Measurements from ENCODE around the gene EXOSC7.
A peak's percentile ranks its signal among the peaks of the same experiment; 100 is the strongest.
"Not testable (repeated sequence)": the region's sequence is repeated elsewhere in the genome, so short reads cannot be mapped to it uniquely, and the experiment has no call there.

Gene EXOSC7

DNA sequence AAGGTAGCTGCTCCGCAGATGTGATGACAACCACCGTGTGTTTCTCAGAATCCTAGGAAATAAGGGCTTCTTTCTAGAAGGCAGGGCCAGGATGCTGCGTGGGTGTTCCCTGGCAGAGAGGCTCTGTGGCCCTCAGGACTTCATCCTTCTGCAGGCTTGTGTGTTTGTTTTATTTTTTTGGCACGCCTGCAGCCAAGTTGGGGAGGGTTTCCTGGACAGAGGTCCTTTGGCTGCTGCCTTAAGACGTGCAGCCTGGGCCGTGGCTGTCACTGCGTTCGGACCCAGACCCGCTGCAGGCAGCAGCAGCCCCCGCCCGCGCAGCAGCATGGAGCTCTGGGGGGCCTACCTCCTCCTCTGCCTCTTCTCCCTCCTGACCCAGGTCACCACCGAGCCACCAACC lies 50.0 kb downstream of the EXOSC7 start, which contains the start of gene CLEC3B:
Gene CLEC3B, plus strand, starts transcription at position 266 of the 400 bp plus-strand sequence. Its CDS starts 60 bp downstream, at position 326.
- no peak for DNase-seq

DNA sequence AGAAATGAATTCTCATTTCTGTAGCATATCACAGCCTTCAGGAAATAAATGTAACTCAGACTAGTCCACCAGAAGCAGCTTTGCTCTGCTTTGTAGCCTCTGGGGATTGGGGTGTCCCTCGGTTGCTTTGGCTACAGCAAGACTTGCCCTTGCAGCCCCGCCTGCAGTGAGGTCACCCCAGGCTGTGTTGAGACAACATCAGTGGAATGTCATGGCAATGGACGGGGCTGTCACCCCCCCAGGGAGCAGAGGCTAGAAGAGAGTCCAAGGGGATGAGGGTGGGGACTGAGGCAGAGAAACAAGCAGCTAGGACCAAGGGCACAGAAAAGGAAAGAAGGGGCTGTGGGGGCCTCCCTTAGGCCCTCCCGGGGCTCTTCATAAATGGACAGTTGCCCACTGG lies 50.9 kb downstream of the EXOSC7 start:
- no peak for DNase-seq

DNA sequence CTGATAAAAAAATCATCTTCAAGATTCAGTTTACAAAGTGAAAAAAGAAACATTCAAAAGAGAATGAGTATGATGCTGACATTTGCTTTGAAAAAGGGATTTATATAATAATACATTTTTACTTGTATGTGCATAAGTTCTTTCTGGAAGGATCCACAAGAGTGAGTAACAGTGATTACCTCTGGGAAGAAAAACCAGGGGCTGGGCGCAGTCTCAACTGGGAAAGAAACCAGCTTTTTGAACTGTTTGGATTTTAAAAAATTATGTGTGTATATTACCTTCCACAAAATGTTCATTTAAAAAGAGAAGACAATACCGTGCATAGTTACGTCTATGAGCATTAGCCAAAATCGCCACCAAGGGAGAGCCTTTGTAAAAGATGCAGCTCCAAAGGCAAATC lies 51.4 kb downstream of the EXOSC7 start:
- no peak for DNase-seq

DNA sequence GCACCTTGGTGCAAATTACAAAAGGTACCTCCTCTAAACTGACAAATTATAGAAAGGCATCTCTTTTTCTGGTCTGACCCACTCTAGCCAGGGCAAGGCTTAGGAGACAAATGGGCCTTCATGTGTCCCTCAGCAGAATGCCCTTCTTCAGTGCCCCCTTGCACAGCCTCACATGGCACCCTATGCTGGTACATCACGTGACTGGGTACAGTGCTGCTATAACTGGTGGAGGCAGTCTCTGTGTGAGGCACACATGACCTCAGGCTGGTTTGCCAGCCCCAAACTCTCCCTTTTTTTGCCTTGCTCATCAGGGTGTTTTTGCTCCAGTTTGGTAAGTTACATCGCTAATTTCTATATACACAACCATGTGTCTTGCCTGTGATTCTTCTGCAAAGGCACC lies 53.2 kb downstream of the EXOSC7 start:
- no peak for DNase-seq

DNA sequence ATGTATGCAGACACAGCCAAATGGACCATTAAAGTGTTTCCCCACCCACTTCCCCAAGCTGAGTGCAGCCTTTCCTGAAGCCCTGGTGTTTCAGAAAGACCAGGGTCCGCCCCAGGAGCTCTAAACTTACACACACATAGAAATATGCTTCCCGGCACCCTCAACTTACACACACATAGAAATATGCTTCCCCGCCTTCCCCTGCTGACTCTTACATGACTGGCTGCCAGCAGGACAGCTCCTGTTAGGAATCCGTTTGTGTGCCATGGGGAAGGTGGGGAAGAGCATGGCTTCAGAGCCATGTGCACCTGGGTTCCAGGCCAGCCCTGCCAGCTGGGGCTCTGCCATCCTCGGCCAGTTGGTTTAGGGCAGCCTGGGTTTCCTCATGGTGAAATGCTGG lies 53.6 kb downstream of the EXOSC7 start:
- DNase-seq: no peak

DNA sequence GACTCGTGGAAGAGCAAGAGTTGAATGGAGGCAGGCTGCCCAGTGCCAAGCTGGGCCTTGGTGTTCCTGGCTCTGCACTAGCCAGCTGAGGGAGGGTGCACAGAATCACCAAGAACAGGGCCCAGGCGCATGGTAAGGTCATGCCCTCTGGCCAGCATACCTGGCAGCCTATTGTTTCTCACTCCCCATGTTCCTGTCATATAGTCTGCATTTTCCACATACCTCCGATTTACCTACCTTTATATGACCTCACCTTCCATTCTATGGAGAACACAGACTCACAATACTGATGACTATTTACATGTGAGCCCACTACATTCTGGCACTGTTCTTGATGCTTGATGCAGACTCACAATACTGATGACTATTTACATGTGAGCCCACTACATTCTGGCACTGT lies 55.5 kb downstream of the EXOSC7 start:
- DNase-seq: no peak

DNA sequence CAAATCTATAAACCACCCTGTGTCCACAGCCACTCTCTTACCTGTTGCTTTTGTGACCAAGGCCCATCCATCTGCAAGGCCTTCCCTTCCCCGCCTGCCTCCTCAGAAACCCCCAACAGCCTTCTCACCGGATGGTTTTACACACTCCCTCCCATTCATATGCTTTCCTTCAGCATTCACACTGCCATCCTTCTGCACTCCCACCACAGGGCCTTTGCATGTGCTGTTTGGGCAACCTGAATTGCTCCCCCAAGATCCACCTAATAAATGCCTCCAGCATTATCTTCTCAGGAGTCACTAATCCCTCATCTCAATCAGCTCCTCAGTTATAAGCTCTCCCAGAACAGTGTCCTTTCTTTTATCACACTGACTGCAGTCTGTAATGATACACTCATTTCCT lies 56.1 kb downstream of the EXOSC7 start:
- DNase-seq: no peak

DNA sequence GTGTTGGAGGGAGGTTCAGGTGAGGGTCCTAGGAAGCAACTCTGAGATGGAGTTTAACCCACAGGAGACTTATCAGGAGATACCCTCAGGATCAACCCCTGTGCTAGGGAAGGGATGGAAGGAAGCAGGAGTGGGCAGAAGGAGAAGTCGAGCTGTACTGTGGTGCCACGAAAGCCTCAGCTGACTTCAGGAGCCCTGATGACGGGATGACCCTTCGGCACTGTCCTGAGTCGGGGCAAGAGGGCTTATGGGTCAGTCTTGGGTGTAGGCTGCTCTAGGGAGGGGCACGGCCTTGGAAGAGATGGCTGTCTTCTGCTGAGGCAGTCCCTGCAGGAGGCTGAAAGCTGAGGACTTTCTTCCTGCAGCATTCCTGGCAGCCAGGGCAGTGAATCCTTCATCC lies 57.7 kb downstream of the EXOSC7 start:
- no peak for DNase-seq

DNA sequence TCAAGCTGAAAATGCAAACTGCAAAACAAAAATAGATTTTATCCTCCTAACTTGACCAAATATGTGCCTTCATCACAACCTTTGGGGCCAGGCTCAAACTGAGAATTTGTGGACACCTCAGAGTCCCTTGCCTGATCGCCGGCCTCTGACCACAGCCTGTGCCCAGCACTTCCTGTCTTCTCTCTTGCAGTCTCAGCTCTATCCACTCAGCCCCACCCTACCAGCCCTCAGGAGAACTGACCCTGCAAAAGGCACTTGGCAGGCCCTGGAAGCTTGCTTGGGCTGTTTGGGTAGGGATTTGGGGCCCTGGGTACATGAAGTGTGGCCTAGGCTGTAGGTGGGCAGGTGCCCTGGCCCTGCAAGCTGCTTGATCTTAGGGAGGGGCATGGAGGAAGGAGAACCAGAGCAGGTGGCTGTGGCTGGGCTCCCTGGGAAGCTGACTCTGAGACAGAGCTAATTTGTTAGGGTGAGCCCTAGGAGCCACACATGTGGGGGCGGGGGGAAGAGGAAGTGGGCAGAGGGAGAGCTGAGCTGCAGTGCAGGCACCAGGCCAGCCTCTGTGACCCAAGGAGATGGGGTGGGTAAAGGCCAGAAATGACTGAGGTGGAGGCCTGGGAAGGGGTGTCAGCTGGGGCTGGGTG lies 58.7 kb downstream of the EXOSC7 start:
- no peak for DNase-seq

DNA sequence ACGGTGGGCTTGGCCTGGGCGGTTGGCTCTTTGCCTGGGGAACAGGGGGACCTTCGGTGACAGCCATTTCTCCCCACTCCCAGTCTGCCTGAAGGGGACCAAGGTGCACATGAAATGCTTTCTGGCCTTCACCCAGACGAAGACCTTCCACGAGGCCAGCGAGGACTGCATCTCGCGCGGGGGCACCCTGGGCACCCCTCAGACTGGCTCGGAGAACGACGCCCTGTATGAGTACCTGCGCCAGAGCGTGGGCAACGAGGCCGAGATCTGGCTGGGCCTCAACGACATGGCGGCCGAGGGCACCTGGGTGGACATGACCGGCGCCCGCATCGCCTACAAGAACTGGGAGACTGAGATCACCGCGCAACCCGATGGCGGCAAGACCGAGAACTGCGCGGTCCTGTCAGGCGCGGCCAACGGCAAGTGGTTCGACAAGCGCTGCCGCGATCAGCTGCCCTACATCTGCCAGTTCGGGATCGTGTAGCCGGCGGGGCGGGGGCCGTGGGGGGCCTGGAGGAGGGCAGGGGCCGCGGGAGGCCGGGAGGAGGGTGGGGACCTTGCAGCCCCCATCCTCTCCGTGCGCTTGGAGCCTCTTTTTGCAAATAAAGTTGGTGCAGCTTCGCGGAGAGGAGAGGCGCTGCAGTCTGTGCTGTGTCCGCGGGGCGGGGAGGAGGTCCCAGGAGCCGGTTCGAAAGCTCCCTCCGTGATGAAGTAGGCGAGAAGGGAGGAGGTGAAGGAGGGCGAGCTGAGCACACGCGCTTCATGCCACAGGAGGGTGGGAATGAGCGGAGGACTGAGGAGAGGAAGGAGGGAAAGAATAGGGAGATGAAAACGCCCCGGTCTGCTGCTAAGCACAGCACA lies 59.6 kb downstream of the EXOSC7 start:
- DNase-seq: no peak

DNA sequence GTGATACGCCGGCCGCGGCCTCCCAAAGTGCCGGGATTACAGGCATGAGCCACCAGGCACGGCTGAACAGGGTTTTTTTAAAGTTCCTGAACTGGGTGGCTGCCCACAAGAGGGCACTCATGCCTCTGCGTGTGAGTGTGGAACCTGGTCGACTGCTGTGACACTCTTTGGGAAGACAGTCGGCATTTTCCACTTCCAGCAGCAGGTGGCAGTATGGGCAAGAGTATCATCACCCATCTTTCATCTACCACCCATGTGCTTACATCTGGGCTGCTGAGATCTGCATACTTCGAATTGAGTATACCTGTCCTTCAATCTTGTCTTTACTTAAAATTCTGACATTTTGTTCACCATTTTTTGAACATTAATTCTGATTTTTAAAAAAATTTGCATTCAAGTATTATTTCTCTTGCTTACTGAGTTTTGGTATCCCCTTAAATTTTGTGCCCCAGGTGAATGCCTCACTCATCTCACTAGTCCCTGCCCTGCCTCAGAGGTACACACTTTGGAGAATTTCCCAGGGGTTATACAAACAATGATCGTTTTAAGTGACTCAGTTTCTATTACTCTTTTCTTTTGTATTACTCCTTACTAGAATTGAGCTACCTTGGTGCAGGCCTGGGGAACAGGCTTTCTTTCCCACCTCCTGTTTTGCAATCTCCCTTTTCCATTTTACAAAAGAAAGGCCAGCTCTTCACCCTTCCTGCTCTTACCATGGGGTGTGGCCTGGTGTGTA lies 61.8 kb downstream of the EXOSC7 start:
- DNase-seq: peak; percentile 44 to 59

DNA sequence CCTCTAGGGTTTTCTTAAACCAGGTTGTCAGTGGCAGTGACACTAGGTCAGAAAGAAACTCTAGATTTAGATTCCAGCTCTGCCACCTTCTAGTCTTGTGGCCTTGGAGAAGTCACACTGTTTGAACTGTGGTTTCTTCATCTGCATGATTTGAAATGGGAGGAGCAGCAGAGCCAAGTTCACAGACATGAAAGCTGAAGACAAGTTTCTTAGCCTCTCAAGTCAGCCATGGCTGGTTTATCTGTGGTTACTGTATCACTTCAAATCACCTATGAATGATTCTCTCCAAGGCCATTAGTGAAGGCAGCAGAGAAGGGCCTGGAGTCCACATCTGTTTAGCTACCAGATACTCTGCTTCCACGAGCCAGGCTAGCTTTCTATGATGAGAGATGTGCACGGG lies 65.6 kb downstream of the EXOSC7 start:
- DNase-seq: no peak

DNA sequence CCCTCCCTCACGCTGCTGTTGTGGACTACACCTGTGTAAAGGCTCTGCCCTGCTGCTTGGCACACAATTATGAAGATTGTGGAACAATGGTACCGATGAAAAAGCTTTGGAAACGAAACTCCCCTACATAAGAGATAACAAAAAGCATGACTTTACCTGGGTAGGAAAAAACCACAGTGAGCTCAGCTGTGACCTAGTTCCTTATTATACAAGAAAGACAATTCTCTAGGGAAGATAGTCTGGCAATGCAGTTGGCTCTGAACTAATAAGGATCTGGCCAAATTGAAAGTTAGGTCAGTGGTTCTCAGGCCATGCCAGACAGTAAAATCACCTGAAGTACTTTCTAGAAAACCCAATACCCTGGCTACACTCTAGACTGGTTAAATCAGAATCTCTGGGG lies 66.1 kb downstream of the EXOSC7 start:
- DNase-seq: no peak

DNA sequence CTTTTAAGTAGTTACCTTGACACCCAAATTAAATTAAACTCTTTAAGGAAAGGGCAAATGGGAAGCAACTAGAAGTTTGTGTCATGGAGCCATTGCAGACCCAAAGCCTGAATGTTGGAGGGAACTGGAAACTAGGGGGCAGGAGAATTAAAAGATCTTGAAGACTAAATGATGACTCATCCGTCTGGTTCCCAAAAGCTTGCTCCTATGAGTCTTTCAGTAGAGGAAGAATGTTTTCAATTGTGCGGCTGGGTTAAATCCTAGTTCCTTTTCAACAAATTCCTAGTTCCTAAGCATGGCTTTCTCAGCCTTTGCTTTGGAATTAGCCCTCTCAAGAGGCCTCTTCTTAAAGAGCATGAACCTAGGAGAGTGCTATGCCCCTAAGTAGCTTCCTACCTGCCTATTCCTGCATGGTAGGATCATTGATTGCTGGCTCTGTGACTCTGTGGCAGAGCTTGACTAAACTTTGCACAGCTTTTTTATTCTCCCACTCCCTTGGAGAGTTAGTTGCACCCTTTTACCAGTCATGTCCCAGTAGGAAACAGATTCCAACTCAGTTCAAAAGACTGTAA lies 67.8 kb downstream of the EXOSC7 start:
- no peak for DNase-seq

DNA sequence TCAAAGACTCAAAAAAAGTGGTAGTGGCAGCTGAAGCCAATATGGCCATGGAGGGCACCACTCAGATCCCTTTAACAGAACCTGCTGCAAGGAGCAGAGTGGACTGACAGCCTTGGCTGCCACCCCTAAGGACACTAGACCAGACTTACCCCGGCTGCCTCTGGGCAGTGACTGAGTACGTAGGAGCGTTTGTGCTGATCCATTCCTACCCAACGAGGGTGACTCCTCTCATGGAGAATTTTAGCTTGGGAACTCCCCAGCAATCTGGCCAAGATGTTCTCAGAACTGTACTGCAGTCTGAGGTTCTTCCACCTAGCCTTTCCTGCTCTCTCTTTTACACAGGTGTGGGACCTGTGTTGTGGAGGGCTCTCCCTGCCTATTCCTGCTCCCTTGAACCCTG lies 72.2 kb downstream of the EXOSC7 start:
- DNase-seq: no peak

DNA sequence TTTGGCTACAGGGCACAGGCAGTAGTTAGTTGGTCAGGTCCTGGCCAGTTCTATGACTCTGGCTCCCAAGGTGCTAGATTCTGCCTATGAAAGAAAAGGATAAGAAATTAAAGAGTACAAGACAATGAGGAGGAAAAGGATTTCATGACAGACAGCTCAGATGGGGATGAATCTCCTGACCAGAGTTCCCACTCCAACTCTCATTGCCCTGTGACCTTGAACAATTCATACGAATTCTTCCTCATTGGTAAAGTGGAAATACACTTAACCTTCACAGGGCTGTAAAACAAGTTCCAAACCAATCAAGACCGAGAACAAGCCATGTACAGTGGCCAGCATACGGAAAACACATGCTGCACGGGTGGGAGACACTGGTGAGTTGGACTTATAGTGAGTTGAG lies 73.8 kb downstream of the EXOSC7 start:
- no peak for DNase-seq

DNA sequence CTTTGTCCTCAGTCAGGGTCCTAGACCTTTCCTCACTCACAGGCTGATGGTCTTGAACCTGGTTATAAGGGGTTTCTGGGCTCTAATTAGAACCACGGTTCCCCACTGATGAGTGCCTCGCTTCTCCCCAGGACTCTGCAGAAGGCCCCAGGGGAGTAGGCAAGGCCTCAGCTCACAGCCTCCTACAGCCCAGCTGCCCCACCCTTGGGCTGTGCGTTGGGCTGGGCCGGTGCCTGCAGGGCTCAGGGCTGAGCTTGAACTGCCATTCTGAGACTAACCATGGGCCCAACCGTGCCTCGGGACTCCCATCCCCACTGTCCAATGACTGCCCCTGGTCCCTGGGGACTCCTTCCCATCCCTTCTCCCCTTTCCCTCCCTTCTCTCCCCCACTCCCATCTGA lies 75.6 kb downstream of the EXOSC7 start:
- DNase-seq: no peak

DNA sequence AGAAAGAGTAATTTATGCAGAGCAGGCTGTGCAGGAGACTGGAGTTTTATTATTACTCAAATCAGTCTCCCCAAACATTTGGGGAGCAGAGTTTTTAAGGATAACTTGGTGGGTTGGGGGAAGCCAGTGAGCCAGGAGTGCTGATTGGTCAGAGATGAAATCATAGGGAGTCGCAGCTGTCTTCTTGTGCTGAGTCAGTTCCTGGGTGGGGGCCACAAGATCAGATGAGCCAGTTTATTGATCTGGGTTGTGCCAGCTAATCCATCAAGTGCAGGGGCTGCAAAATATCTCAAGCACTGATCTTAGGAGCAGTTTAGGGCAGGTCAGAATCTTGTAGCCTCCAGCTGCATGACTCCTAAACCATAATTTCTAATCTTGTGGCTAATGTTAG lies 77.8 kb downstream of the EXOSC7 start:
- not testable (repeated sequence) for DNase-seq

DNA sequence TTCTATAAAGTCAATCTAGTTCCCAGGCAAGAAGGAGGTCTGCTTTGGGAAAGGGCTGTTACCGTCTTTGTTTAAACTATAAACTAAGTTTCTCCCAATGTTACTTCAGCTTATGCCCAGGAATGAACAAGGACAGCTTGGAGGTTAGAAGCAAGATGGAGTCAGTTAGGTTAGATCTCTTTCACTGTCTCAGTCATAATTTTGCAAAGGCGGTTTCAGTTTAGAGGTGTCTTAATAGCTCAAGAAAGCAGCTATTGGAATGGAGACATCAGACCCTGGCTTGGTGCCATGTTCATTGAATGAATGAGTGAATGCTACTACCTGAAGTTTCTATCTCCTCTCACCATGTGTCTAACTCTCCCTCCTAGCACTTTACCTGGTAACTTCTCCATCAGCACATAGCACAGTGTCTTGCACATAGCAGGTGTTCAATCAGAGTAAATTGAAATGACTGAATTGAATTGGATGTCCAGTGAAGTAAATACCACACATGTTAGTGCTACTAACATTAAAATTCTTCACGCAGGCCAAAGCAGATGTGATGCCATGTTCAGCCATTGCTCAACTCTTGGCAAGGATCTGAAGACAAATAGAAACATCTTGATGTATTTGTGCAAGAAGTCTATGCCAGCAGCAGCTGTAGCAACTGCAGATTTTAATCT lies 78.3 kb downstream of the EXOSC7 start:
- DNase-seq: no peak

DNA sequence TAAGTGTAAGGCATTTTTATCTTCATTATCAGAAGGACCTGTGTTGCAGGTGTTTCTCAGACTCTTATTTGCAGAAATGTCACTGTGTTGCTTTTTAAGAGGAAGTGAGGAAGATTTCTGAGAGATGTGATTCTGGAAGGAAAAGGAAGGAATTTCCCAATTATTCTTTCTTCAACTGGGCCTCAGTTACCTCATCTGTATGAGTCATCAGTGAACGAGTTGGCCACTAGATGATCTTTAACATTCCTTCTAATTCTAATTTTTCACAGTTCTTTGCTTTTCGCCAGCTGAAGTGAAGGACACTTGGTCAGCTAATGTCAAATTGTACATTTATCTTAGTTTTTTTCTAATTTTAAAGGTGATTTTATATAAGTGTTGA lies 79.0 kb downstream of the EXOSC7 start:
- DNase-seq: no peak

DNA sequence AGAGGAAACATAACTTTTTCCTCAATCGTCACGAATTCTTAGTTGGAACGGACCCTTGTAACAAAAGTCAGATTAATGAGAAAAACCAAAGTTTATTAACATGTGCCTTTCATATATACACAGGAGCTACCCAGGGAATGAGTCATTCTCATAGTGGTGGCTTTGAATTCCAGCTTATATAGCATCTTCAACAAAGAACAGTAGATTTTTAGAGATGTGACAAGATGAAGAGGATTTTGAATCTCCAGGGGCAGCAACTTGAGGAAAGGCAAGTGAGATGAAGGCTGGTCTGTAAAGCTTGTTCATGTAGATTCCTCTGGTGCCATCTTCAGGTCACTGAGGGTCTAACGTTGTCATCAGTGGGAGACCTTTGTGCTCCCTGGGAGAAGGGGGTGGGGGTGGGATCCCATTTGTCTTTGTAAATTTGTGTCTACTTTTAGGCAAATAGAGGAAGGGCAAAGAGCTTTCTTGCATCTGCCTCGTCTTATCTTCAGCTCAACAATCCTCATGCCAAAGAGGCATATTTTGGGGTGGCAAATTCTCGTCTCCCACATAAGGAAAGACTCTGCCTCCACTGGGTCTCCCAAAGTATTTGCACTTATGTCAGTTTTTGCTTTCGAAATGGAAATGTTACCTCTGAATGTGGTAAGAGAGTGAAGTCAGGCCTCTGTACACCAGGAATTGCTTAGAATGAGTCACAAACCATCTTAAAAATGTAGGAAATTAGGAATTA lies 79.5 kb downstream of the EXOSC7 start:
- DNase-seq: no peak

DNA sequence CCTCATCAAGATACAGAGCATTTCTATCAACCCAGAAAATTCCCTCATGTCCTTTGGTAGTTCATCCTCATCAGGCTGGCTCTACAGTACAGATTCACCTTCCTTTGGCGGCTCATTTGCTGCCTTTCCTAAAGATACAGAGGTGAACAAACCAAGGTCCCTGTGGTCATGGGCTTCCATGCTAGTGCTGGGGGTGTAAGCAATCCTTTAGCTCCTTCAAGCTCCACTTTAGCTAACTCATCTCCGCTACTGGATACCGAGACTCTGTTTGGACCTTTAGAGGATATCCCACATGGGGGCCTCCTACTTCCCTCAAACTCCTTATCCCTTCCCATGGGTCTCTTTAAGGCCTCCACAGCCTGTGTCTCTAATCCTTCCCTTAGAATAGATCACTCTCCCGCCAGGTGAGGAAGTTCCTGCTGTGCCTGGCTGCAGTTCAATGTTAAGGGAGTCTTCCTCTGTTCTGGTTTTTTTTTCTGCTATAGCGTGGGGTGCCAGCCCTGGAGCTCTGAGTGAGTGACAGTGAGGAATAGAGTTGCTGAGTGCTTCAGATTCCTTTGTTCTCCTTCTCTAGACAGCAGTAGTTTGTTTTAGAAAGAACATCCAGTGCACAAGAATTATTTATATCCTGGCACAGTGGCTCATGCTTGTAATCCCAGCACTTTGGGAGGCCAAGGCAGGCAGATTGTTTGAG lies 80.7 kb downstream of the EXOSC7 start:
- DNase-seq: no peak
